ENCODE results near the gene HNRNPUL1. TPM values are rescaled to one million over a fixed set of nuclear protein-coding genes. Genes with fewer than 3 reads are reported as not detected.

The HNRNPUL1 gene
- total and polyA plus RNA-seq, 10 of the 15 experiments (the other 5 are each of a cell fraction or from before 2014, with no cell fraction given), result 11.1 to 276 (median 117) TPM

- Histone ChIP-seq H3K27ac (ENCODE audit: control insufficient read depth, insufficient read depth) (no peak overlapping the region), H3K36me3 (ENCODE audit: control insufficient read depth in 2 of 2, insufficient read depth in 2 of 2, low read length in 1 of 2) (no peaks in the 10 kb centered on the region), H3K4me1 (ENCODE audit: control insufficient read depth, insufficient read depth, low read length) (no peaks in the 10 kb centered on the region), H2AFZ (ENCODE audit: control insufficient read depth, low read depth, low read length) (no peak overlapping the region), H3K9me3 (replicated peaks; ENCODE audit: control insufficient read depth, insufficient read depth, low read length) (no peaks in the 10 kb centered on the region), H4K20me1 (ENCODE audit: control insufficient read depth, insufficient read depth) (no peaks in the 10 kb centered on the region), H3K4me2 (ENCODE audit: control insufficient read depth, insufficient read depth) (no peak overlapping the region), H3K79me2 (ENCODE audit: control insufficient read depth, insufficient read depth, low read length) (no peaks in the 10 kb centered on the region), H3K9ac (ENCODE audit: control insufficient read depth, insufficient read depth, low read length) (no peak overlapping the region), H3K27me3 (replicated peaks in 1 of 2; ENCODE audit: control insufficient read depth in 2 of 2, insufficient read depth in 2 of 2, low read length in 1 of 2) (peaks cover 0 to 7% of the 10 kb centered on the region in 2 experiments; a peak in 2 of 4 replicates), H3K4me3 (no peak overlapping the region)
- FAIRE-seq (no peak), DNase-seq (ENCODE audit: low read depth, low spot score) (no peak), ATAC-seq (no peak)
- in situ Hi-C loops (cut with MboI), result no loop called here
- SMC1A ChIA-PET (ENCODE audit: uncharacterized antibody, unreplicated experiment), result no interaction called here
- 56% methylated on average over 10 of the region's 10 CpGs for WGBS (ENCODE audit: insufficient coverage, insufficient replicate concordance, low lambda C conversion rate, missing lambda C conversion rate)
- intact Hi-C loops (cut with micrococcal nuclease; ENCODE audit: unreplicated experiment), result no loop called here
- TF ChIP-seq HCFC1 (IDR thresholded peaks at IDR 0.05; ENCODE audit: low read length), result no peak
- no peak for TF ChIP-seq E2F4 (IDR thresholded peaks at IDR 0.05; ENCODE audit: low read depth, low read length)
- TF ChIP-seq ELK1 (IDR thresholded peaks at IDR 0.05; ENCODE audit: low read depth, low read length), result no peak
- TF ChIP-seq SRF (IDR thresholded peaks at IDR 0.05; ENCODE audit: low read depth in 2 of 2, low read length in 2 of 2), result no peak
- TF ChIP-seq MTA3 (IDR thresholded peaks at IDR 0.05; ENCODE audit: borderline replicate concordance, low read length), result no peak
- TF ChIP-seq ESRRA (IDR thresholded peaks at IDR 0.05; ENCODE audit: low read length), result no peak
- TF ChIP-seq ZZZ3 (IDR thresholded peaks at IDR 0.05; ENCODE audit: control insufficient read depth, insufficient read length, low read depth), result no peak
- TF ChIP-seq ETV6 (conservative IDR thresholded peaks at IDR 0.05 in 1 of 2, IDR thresholded peaks at IDR 0.05 in 1 of 2; ENCODE audit: borderline replicate concordance in 1 of 2, low read depth in 1 of 2), result no peak
- TF ChIP-seq RUNX3 (IDR thresholded peaks at IDR 0.05; ENCODE audit: low read length), result no peak
- TF ChIP-seq STAT3 (IDR thresholded peaks at IDR 0.05; ENCODE audit: low read depth, low read length), result no peak
- no peak for TF ChIP-seq POU2F2 (IDR thresholded peaks at IDR 0.05; ENCODE audit: borderline replicate concordance, low read depth, low read length)
- no peak for TF ChIP-seq CBX3 (IDR thresholded peaks at IDR 0.05; ENCODE audit: borderline replicate concordance, low read depth)
- TF ChIP-seq CTCF (IDR thresholded peaks at IDR 0.05 in 2 of 3, conservative IDR thresholded peaks at IDR 0.05 in 1 of 3; ENCODE audit: control insufficient read depth in 2 of 3, extremely low read depth in 1 of 3, insufficient read depth in 1 of 3, low read depth in 3 of 3, low read length in 3 of 3), result no peak
- no TSS peak for BruUV-seq (replicated peaks)
- POLR2A ChIA-PET, result no interaction called here
- RAD21 ChIA-PET (ENCODE audit: unreplicated experiment), result no interaction called here
- CTCF ChIA-PET, result interaction anchor here (1.3 kb wide), 1 partner anchor 18 kb away, joined by 4 read pairs; no protein-coding TSS in a partner anchor
Measured at GRCh38 chr19:41222240-41222639, 41.9 kb upstream of the HNRNPUL1 start.
